ENCODE data around the gene ACP2. TPM values are rescaled to one million over a fixed set of nuclear protein-coding genes. Genes with fewer than 3 reads are reported as not detected.

ACP2 gene
- total and polyA plus RNA-seq, 9 of the 15 experiments (the other 6 are each of a cell fraction or from before 2014, with no cell fraction given), result 1.9 to 20.0 (median 11.6) TPM

- TF ChIP-seq CTCFL (IDR thresholded peaks at IDR 0.05; ENCODE audit: borderline replicate concordance, insufficient read depth, low read depth, low read length, poor library complexity, severe bottlenecking) (peak; percentile 3), POLR2AphosphoS2 (IDR thresholded peaks at IDR 0.05; ENCODE audit: low read length) (no peak), REST (IDR thresholded peaks at IDR 0.05; ENCODE audit: borderline replicate concordance) (peak; percentile 48; the same call in 1 of the 2 replicates), REST (CRISPR knock-in tag; IDR thresholded peaks at IDR 0.05; ENCODE audit: low read depth) (no peak), NR2F6 (CRISPR knock-in tag; IDR thresholded peaks at IDR 0.05) (no peak), ZNF253 (CRISPR knock-in tag; conservative IDR thresholded peaks at IDR 0.05) (no peak), ETV6 (IDR thresholded peaks at IDR 0.05; ENCODE audit: borderline replicate concordance in 1 of 2, low read depth in 2 of 2, low read length in 1 of 2) (no peak), ETV6 (CRISPR knock-in tag; IDR thresholded peaks at IDR 0.05; ENCODE audit: borderline replicate concordance) (no peak), CHAMP1 (IDR thresholded peaks at IDR 0.05) (no peak), TFAM (CRISPR knock-in tag; conservative IDR thresholded peaks at IDR 0.05) (no peak), VEZF1 (CRISPR knock-in tag; IDR thresholded peaks at IDR 0.05) (peak; percentile 24; the same call in 1 of the 2 replicates)
Measured at GRCh38 chr11:47259232-47259977, 10.8 kb upstream of the ACP2 start (continued).

Data from K562 (cell line).